ENCODE measurements around the gene ZG16. TPM values are rescaled to one million over a fixed set of nuclear protein-coding genes. Genes with fewer than 3 reads are reported as not detected.
A peak's percentile ranks its signal among the peaks of the same experiment; 100 is the strongest.

ZG16 gene
- total RNA-seq, 1 experiment from 2014 or later, result not detected

DNA sequence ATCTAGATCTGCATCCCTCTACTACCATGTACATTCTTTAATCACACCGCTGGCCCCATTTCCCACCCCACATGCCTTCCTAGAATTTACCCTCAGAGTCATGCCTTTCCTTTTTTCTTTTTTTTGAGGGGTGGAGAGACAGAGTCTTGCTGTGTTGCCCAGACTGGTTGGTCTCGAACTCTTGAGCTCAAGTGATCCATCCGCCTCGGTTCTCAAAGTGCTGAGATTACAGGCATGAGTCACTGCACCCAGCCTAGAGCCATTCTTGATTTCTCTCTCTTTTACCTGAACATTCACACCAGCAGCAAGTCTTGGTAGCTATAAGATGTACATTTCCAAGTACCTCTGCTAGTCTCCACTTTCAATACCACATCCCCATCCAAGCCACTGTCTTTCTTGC lies 40.0 kb downstream of the ZG16 start (continued):
- TF ChIP-seq, protein P1, sequence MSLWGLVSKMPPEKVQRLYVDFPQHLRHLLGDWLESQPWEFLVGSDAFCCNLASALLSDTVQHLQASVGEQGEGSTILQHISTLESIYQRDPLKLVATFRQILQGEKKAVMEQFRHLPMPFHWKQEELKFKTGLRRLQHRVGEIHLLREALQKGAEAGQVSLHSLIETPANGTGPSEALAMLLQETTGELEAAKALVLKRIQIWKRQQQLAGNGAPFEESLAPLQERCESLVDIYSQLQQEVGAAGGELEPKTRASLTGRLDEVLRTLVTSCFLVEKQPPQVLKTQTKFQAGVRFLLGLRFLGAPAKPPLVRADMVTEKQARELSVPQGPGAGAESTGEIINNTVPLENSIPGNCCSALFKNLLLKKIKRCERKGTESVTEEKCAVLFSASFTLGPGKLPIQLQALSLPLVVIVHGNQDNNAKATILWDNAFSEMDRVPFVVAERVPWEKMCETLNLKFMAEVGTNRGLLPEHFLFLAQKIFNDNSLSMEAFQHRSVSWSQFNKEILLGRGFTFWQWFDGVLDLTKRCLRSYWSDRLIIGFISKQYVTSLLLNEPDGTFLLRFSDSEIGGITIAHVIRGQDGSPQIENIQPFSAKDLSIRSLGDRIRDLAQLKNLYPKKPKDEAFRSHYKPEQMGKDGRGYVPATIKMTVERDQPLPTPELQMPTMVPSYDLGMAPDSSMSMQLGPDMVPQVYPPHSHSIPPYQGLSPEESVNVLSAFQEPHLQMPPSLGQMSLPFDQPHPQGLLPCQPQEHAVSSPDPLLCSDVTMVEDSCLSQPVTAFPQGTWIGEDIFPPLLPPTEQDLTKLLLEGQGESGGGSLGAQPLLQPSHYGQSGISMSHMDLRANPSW (CRISPR knock-in tag; conservative IDR thresholded peaks at IDR 0.05; ENCODE audit: low read depth), result no peak
- TF ChIP-seq ZNF263 (CRISPR knock-in tag; IDR thresholded peaks at IDR 0.05; ENCODE audit: low read depth), result no peak
- no peak for TF ChIP-seq ETV6 (CRISPR knock-in tag; IDR thresholded peaks at IDR 0.05)
- TF ChIP-seq, protein P2, sequence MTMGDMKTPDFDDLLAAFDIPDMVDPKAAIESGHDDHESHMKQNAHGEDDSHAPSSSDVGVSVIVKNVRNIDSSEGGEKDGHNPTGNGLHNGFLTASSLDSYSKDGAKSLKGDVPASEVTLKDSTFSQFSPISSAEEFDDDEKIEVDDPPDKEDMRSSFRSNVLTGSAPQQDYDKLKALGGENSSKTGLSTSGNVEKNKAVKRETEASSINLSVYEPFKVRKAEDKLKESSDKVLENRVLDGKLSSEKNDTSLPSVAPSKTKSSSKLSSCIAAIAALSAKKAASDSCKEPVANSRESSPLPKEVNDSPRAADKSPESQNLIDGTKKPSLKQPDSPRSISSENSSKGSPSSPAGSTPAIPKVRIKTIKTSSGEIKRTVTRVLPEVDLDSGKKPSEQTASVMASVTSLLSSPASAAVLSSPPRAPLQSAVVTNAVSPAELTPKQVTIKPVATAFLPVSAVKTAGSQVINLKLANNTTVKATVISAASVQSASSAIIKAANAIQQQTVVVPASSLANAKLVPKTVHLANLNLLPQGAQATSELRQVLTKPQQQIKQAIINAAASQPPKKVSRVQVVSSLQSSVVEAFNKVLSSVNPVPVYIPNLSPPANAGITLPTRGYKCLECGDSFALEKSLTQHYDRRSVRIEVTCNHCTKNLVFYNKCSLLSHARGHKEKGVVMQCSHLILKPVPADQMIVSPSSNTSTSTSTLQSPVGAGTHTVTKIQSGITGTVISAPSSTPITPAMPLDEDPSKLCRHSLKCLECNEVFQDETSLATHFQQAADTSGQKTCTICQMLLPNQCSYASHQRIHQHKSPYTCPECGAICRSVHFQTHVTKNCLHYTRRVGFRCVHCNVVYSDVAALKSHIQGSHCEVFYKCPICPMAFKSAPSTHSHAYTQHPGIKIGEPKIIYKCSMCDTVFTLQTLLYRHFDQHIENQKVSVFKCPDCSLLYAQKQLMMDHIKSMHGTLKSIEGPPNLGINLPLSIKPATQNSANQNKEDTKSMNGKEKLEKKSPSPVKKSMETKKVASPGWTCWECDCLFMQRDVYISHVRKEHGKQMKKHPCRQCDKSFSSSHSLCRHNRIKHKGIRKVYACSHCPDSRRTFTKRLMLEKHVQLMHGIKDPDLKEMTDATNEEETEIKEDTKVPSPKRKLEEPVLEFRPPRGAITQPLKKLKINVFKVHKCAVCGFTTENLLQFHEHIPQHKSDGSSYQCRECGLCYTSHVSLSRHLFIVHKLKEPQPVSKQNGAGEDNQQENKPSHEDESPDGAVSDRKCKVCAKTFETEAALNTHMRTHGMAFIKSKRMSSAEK (CRISPR knock-in tag; IDR thresholded peaks at IDR 0.05; ENCODE audit: borderline replicate concordance), result no peak
- TF ChIP-seq ZNF232 (CRISPR knock-in tag; IDR thresholded peaks at IDR 0.05), result no peak
- TF ChIP-seq ZBTB21 (CRISPR knock-in tag; IDR thresholded peaks at IDR 0.05; ENCODE audit: borderline replicate concordance), result no peak
- no peak for TF ChIP-seq IRF2 (CRISPR knock-in tag; IDR thresholded peaks at IDR 0.05; ENCODE audit: borderline replicate concordance, low read depth)
- no peak for TF ChIP-seq EMX1 (CRISPR knock-in tag; IDR thresholded peaks at IDR 0.05)

DNA sequence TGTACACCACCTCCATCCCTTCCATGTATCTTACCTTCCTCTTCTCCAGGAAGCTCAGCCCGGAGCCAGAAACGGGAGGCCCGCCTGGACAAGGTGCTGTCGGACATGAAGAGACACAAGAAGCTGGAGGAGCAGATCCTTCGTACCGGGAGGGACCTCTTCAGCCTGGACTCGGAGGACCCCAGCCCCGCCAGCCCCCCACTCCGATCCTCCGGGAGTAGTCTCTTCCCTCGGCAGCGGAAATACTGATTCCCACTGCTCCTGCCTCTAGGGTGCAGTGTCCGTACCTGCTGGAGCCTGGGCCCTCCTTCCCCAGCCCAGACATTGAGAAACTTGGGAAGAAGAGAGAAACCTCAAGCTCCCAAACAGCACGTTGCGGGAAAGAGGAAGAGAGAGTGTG lies 41.5 kb downstream of the ZG16 start:
- peak overlapping the region; percentile 38 for H3K27ac Mint-ChIP-seq
- TF ChIP-seq, protein P3, sequence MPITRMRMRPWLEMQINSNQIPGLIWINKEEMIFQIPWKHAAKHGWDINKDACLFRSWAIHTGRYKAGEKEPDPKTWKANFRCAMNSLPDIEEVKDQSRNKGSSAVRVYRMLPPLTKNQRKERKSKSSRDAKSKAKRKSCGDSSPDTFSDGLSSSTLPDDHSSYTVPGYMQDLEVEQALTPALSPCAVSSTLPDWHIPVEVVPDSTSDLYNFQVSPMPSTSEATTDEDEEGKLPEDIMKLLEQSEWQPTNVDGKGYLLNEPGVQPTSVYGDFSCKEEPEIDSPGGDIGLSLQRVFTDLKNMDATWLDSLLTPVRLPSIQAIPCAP (CRISPR knock-in tag; IDR thresholded peaks at IDR 0.05), result no peak
- no peak for TF ChIP-seq HMGA2 (CRISPR knock-in tag; IDR thresholded peaks at IDR 0.05)
- no peak for TF ChIP-seq ZNF263 (CRISPR knock-in tag; IDR thresholded peaks at IDR 0.05; ENCODE audit: low read depth)
- TF ChIP-seq ZBTB21 (CRISPR knock-in tag; IDR thresholded peaks at IDR 0.05; ENCODE audit: borderline replicate concordance), result no peak
- no peak for TF ChIP-seq MXD4 (CRISPR knock-in tag; IDR thresholded peaks at IDR 0.05; ENCODE audit: borderline replicate concordance)
- TF ChIP-seq, protein P4, sequence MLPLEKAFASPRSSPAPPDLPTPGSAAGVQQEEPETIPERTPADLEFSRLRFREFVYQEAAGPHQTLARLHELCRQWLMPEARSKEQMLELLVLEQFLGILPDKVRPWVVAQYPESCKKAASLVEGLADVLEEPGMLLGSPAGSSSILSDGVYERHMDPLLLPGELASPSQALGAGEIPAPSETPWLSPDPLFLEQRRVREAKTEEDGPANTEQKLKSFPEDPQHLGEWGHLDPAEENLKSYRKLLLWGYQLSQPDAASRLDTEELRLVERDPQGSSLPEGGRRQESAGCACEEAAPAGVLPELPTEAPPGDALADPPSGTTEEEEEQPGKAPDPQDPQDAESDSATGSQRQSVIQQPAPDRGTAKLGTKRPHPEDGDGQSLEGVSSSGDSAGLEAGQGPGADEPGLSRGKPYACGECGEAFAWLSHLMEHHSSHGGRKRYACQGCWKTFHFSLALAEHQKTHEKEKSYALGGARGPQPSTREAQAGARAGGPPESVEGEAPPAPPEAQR (CRISPR knock-in tag; IDR thresholded peaks at IDR 0.05), result no peak
- no peak for TF ChIP-seq PRRX2 (CRISPR knock-in tag; IDR thresholded peaks at IDR 0.05)
- TF ChIP-seq GRHL2 (CRISPR knock-in tag; IDR thresholded peaks at IDR 0.05; ENCODE audit: insufficient replicate concordance, severe bottlenecking), result no peak
- TF ChIP-seq, protein P5, sequence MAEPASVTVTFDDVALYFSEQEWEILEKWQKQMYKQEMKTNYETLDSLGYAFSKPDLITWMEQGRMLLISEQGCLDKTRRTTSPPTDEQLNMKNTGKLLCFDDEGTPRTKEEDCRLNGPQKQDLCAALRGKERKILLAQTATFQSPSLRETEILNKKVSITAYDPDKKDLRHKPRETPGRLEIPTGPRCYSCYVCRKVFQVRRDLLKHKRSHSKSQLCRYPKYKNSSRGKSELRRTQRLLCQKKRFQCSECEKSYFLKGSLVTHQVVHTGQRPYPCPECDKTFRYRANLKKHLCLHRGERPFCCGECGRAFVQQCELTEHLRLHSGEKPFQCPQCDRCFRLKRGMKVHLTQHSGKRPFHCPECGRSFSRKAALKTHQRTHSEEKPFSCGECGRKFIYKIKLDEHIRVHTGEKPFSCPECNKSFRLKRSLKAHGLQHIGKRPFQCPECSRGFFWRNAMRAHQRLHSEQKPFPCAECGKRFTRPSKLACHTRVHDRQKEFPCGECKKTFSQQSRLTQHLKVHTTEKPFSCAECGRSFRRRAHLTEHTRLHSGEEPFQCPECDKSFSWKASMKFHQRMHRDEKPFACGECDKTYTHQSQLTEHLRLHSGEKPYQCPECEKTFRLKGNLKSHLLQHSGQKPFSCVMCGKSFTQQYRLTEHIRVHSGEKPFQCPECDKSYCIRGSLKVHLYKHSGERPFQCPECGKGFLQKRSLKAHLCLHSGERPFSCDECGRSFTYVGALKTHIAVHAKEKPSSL (CRISPR knock-in tag; conservative IDR thresholded peaks at IDR 0.05), result no peak
- TF ChIP-seq, protein P6, sequence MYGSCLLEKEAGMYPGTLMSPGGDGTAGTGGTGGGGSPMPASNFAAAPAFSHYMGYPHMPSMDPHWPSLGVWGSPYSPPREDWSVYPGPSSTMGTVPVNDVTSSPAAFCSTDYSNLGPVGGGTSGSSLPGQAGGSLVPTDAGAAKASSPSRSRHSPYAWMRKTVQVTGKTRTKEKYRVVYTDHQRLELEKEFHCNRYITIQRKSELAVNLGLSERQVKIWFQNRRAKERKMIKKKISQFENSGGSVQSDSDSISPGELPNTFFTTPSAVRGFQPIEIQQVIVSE (CRISPR knock-in tag; IDR thresholded peaks at IDR 0.05; ENCODE audit: borderline replicate concordance), result no peak
- TF ChIP-seq OVOL2 (CRISPR knock-in tag; IDR thresholded peaks at IDR 0.05; ENCODE audit: borderline replicate concordance), result no peak
- TF ChIP-seq GTF2I (CRISPR knock-in tag; conservative IDR thresholded peaks at IDR 0.05), result no peak
- TF ChIP-seq TCF7 (CRISPR knock-in tag; IDR thresholded peaks at IDR 0.05; ENCODE audit: low read depth), result no peak
- TF ChIP-seq NFYB (CRISPR knock-in tag; conservative IDR thresholded peaks at IDR 0.05; ENCODE audit: low read depth), result no peak
- CTCF ChIA-PET, result interaction anchor here (0.6 to 6.0 kb wide), 10 partner anchors 10 to 682 kb away, joined by 3 to 50 read pairs (median 4); partner anchors contain the start of gene TLCD3B
- no peak for ATAC-seq
- POLR2A ChIA-PET, result interaction anchor here (1.0 kb wide), 1 partner anchor 9 kb away, joined by 4 read pairs; no protein-coding TSS in a partner anchor
- peak overlapping the region; percentile 47 for H3K4me3 Mint-ChIP-seq
- peaks cover 30% of the 10 kb centered on the region for H3K36me3 Mint-ChIP-seq
- no peaks in the 10 kb centered on the region for H3K9me3 Mint-ChIP-seq
- peaks cover 45% of the 10 kb centered on the region for H3K4me1 Mint-ChIP-seq
- H3K27me3 Mint-ChIP-seq (ENCODE audit: low read depth), result no peaks in the 10 kb centered on the region; the same call in 1 of the 2 replicates
- DNase-seq (ENCODE audit: low spot score), result no peak

All from WTC11 (cell line).